ENCODE measurements around the gene FCRL5. TPM values are rescaled to one million over a fixed set of nuclear protein-coding genes. Genes with fewer than 3 reads are reported as not detected.
"Not testable (repeated sequence)": the region's sequence is repeated elsewhere in the genome, so short reads cannot be mapped to it uniquely, and the experiment has no call there.

The FCRL5 gene
- total and polyA plus RNA-seq, 8 donors, result 0.02 to 1.4 (median 0.09) TPM; not detected in 3

- H3K4me1 ChIP-seq, result no peaks in the 10 kb centered on the region
- WGBS, 2 donors, result 10 to 16% methylated on average over 2 of the region's 2 CpGs
- H3K4me3 ChIP-seq, result no peak overlapping the region
- no peaks in the 10 kb centered on the region for H3K36me3 ChIP-seq
- FAIRE-seq (no peak), ATAC-seq (no peak), DNase-seq (no peak)
- no peaks in the 10 kb centered on the region for H3K27me3 ChIP-seq
- H3K9me3 ChIP-seq, result no peaks in the 10 kb centered on the region
- H3K27ac ChIP-seq, result no peak overlapping the region
- intact Hi-C loops (cut with DNase I), result loop anchor here in 1 of 3 donors (5.0 kb wide), 1 partner anchor 295 kb away; no protein-coding TSS in a partner anchor
- TF ChIP-seq, protein P1, sequence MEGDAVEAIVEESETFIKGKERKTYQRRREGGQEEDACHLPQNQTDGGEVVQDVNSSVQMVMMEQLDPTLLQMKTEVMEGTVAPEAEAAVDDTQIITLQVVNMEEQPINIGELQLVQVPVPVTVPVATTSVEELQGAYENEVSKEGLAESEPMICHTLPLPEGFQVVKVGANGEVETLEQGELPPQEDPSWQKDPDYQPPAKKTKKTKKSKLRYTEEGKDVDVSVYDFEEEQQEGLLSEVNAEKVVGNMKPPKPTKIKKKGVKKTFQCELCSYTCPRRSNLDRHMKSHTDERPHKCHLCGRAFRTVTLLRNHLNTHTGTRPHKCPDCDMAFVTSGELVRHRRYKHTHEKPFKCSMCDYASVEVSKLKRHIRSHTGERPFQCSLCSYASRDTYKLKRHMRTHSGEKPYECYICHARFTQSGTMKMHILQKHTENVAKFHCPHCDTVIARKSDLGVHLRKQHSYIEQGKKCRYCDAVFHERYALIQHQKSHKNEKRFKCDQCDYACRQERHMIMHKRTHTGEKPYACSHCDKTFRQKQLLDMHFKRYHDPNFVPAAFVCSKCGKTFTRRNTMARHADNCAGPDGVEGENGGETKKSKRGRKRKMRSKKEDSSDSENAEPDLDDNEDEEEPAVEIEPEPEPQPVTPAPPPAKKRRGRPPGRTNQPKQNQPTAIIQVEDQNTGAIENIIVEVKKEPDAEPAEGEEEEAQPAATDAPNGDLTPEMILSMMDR (IDR thresholded peaks at IDR 0.05), result no peak
Observed at GRCh38 chr1:157487096-157487495, 65.2 kb downstream of the FCRL5 start.

DNA sequence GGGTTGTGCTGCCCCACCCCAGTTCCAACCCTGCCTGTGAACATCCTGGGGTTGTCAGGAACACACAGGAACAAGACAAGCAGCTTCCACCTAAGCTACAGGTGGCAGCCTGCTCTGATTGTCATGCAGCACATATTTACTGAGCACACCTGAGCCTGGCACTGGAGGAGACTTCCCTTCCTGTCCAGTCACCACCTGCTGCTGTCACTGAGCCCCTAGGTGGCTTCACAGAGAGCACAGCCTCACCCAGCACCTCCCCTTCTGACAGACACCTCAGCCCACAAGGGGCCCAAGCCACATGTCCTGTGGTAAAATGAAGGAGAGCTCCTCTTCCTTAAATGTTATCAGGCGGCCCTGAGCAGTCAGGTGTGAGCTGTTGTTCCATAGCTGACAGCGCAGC lies 65.9 kb downstream of the FCRL5 start:
- not testable (repeated sequence) for H3K36me3 ChIP-seq, H3K27ac ChIP-seq, H3K4me1 ChIP-seq, H3K4me3 ChIP-seq, FAIRE-seq, H3K27me3 ChIP-seq, DNase-seq, H3K9me3 ChIP-seq, ATAC-seq
- 80 to 83% methylated on average over 2 of the region's 2 CpGs for whole genome bisulfite sequencing, 2 donors
- intact Hi-C loops (cut with DNase I), result loop anchor here in 1 of 3 donors (5.0 kb wide), 1 partner anchor 294 kb away; no protein-coding TSS in a partner anchor

GRCh38 chr1:157485793-157486192 lies 66.5 kb downstream of the FCRL5 start:
- no peak for ATAC-seq
- intact Hi-C loops (cut with DNase I), result loop anchor here in 1 of 3 donors (5.0 kb wide), 1 partner anchor 293 kb away; no protein-coding TSS in a partner anchor

GRCh38 chr1:157484573-157484972 lies 67.7 kb downstream of the FCRL5 start:
- H3K27me3 ChIP-seq, result no peaks in the 10 kb centered on the region
- no peaks in the 10 kb centered on the region for H3K36me3 ChIP-seq
- H3K27ac ChIP-seq, result no peak overlapping the region
- FAIRE-seq (no peak), DNase-seq (no peak), ATAC-seq (no peak)
- intact Hi-C loops (cut with DNase I), result no loop called here
- TF ChIP-seq, protein P1 (IDR thresholded peaks at IDR 0.05), result no peak
- H3K4me3 ChIP-seq, result no peak overlapping the region
- no peaks in the 10 kb centered on the region for H3K4me1 ChIP-seq
- no peaks in the 10 kb centered on the region for H3K9me3 ChIP-seq

More at GRCh38 chr1:157485793-157486192, 66.5 kb downstream of the FCRL5 start:
- 61 to 64% methylated on average over 3 of the region's 3 CpGs for WGBS, 2 donors
- Histone ChIP-seq H3K27me3 (no peaks in the 10 kb centered on the region), H3K4me1 (no peaks in the 10 kb centered on the region), H3K27ac (no peak overlapping the region), H3K9me3 (no peaks in the 10 kb centered on the region), H3K36me3 (no peaks in the 10 kb centered on the region), H3K4me3 (no peak overlapping the region)
- FAIRE-seq (no peak), DNase-seq (no peak)
- TF ChIP-seq, protein P1 (IDR thresholded peaks at IDR 0.05), result no peak

- H3K4me3 ChIP-seq, result no peak overlapping the region
- no peak for DNase-seq
- 68 to 73% methylated on average over 2 of the region's 2 CpGs for WGBS, 2 donors
- no peak for ATAC-seq
- H3K27ac ChIP-seq, result no peak overlapping the region
- H3K4me1 ChIP-seq, result no peaks in the 10 kb centered on the region
- H3K36me3 ChIP-seq, result no peaks in the 10 kb centered on the region
- TF ChIP-seq, protein P1 (IDR thresholded peaks at IDR 0.05), result no peak
- no peak for FAIRE-seq
- H3K9me3 ChIP-seq, result no peaks in the 10 kb centered on the region
- H3K27me3 ChIP-seq, result no peaks in the 10 kb centered on the region
- intact Hi-C loops (cut with DNase I), result no loop called here
Observed at GRCh38 chr1:157483635-157484034, 68.7 kb downstream of the FCRL5 start.
